ENCODE results near the gene CDH4. TPM values are rescaled to one million over a fixed set of nuclear protein-coding genes. Genes with fewer than 3 reads are reported as not detected.

Gene CDH4
- total and polyA plus RNA-seq, 9 donors: 0.12 to 4.4 (median 0.36) TPM

DNA sequence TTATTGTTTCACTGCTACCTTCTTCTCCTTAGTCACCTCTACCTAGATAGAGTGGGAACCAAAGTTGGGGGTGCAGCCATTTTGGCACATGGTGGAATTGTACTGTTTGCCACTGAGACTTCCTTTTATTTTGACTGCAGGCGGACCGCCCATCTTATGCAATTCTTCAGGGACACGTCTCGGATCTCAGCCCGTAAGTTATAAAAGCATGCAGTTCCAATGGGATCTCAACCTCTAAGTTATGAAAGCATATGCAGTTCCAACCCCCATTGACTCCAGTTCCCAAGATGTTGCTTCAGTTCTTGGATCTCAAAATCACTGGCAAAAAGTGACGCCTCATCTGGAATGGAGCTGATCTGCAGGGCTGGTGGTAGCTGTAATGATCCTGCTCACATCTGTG, 41.2 kb upstream of the CDH4 start:
- no peaks in the 10 kb centered on the region for H3K4me1 ChIP-seq (ENCODE audit: insufficient read depth)
- no peaks in the 10 kb centered on the region for H3K36me3 ChIP-seq
- no peak overlapping the region for H3K4me3 ChIP-seq
- intact Hi-C loops (cut with DNase I): no loop called here
- H3K27ac ChIP-seq: no peak overlapping the region
- no peaks in the 10 kb centered on the region for H3K9me3 ChIP-seq
- WGBS, 3 donors: 73 to 76% (median 74%) methylated on average over 6 of the region's 6 CpGs
- DNase-seq: no peak
- no peak for TF ChIP-seq EP300 (IDR thresholded peaks at IDR 0.05)
- no peak for TF ChIP-seq POLR2A (IDR thresholded peaks at IDR 0.05)
- TF ChIP-seq, protein P1, sequence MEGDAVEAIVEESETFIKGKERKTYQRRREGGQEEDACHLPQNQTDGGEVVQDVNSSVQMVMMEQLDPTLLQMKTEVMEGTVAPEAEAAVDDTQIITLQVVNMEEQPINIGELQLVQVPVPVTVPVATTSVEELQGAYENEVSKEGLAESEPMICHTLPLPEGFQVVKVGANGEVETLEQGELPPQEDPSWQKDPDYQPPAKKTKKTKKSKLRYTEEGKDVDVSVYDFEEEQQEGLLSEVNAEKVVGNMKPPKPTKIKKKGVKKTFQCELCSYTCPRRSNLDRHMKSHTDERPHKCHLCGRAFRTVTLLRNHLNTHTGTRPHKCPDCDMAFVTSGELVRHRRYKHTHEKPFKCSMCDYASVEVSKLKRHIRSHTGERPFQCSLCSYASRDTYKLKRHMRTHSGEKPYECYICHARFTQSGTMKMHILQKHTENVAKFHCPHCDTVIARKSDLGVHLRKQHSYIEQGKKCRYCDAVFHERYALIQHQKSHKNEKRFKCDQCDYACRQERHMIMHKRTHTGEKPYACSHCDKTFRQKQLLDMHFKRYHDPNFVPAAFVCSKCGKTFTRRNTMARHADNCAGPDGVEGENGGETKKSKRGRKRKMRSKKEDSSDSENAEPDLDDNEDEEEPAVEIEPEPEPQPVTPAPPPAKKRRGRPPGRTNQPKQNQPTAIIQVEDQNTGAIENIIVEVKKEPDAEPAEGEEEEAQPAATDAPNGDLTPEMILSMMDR (IDR thresholded peaks at IDR 0.05): no peak
- H3K27me3 ChIP-seq: no peaks in the 10 kb centered on the region

DNA sequence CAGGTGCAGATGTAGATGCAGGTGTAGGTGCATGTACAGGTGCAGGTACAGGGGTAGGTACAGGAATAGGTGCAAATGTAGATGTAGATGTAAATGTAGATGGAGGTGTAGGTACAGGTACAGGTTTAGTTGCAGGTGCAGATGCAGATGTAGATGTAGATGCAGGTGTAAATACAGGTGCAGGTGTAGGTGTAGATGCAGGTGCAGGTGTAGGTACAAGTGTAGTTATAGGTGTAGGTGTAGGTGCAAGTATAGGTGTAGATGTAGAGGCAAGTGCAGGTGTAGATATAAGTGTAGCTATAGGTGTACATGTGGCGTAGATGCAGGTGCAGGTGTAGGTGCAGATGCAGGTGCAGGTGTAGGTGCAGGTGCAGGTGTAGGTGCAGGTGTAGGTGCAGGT, 34.2 kb upstream of the CDH4 start:
- no peak overlapping the region for H3K4me3 ChIP-seq
- no peak for DNase-seq
- no peaks in the 10 kb centered on the region for H3K36me3 ChIP-seq
- H3K27me3 ChIP-seq: no peaks in the 10 kb centered on the region
- H3K9me3 ChIP-seq: no peaks in the 10 kb centered on the region
- H3K27ac ChIP-seq: no peak overlapping the region
- WGBS, 3 donors: 88 to 91% (median 89%) methylated on average over 1 of the region's 1 CpG
- intact Hi-C loops (cut with DNase I): no loop called here
- no peak for TF ChIP-seq POLR2A (IDR thresholded peaks at IDR 0.05)
- TF ChIP-seq, protein P1 (IDR thresholded peaks at IDR 0.05): no peak
- H3K4me1 ChIP-seq (ENCODE audit: insufficient read depth): no peaks in the 10 kb centered on the region

DNA sequence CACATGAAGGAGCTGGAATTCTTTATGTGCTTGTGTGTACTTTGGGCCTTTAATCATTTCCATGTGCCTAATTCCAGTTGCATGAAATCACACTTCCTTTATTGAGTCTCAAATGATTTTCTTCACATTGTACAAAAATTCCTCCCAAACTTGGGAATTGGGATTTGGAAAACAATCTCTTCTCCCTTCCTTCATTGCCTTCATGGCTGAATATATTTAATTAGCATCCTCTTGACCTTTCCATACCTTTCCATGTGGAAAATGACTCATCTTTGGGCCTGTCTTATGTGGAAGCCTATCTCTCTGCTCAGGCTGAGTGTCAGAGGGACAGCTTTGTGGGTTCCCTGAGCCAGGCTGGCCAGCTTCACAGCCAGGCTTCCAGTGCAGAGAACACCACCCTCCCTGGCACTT, 33.0 kb upstream of the CDH4 start:
- Histone ChIP-seq H3K4me1 (ENCODE audit: insufficient read depth) (no peaks in the 10 kb centered on the region), H3K27ac (no peak overlapping the region), H3K9me3 (no peaks in the 10 kb centered on the region), H3K4me3 (no peak overlapping the region), H3K27me3 (no peaks in the 10 kb centered on the region), H3K36me3 (no peaks in the 10 kb centered on the region)
- TF ChIP-seq POLR2A (IDR thresholded peaks at IDR 0.05) (no peak), EP300 (IDR thresholded peaks at IDR 0.05) (no peak)
- TF ChIP-seq, protein P1 (IDR thresholded peaks at IDR 0.05): no peak
- DNase-seq: no peak
- intact Hi-C loops (cut with DNase I): no loop called here

DNA sequence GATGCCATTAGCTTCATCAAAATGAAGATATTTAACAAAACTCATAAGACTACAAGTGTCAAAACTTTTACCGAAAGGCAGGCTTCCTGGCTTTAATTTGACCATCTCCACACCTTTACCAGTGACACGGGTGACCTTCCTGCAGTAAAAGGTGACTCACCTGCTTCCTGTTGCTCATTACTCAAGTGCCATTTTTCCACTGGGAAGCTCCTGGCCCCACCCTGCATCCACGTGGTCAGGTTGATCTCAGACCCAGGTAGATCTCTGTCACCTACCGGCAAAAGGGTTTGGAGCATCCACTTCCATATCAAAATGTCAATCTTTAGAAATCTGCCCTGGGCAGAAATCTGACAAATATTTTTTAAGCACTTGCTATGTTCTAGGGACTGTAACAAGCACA, 31.9 kb upstream of the CDH4 start:
- WGBS, 3 donors: 75 to 76% (median 76%) methylated on average over 4 of the region's 4 CpGs
- Histone ChIP-seq H3K4me1 (ENCODE audit: insufficient read depth) (no peaks in the 10 kb centered on the region), H3K9me3 (no peaks in the 10 kb centered on the region), H3K27ac (no peak overlapping the region), H3K27me3 (no peaks in the 10 kb centered on the region), H3K4me3 (no peak overlapping the region), H3K36me3 (no peaks in the 10 kb centered on the region)
- no peak for DNase-seq
- TF ChIP-seq POLR2A (IDR thresholded peaks at IDR 0.05): no peak
- no peak for TF ChIP-seq EP300 (IDR thresholded peaks at IDR 0.05)
- TF ChIP-seq, protein P1 (IDR thresholded peaks at IDR 0.05): no peak
- intact Hi-C loops (cut with DNase I): no loop called here

All from ovary (tissue), 9 donors.